Measurements from ENCODE around the gene RTL10. TPM values are rescaled to one million over a fixed set of nuclear protein-coding genes. Genes with fewer than 3 reads are reported as not detected.

Gene RTL10
- total and polyA plus RNA-seq, 2 of the 13 experiments (the other 11 are each of a cell fraction or from before 2014, with no cell fraction given) = 14.1 to 15.8 TPM

GRCh38 chr22:19891317-19892256 lies 36.9 kb upstream of the RTL10 start (continued):
- TF ChIP-seq ZNF142 (CRISPR knock-in tag; IDR thresholded peaks at IDR 0.05) = peak; percentile 34; the same call in 1 of the 2 replicates
- TF ChIP-seq ZBTB42 (CRISPR knock-in tag; IDR thresholded peaks at IDR 0.05) = 0 out of 2 replicates have a peak, but pooled peaks have one; percentile 49
- no peak for TF ChIP-seq ZSCAN30 (CRISPR knock-in tag; IDR thresholded peaks at IDR 0.05)
- TF ChIP-seq NFE2 (CRISPR knock-in tag; IDR thresholded peaks at IDR 0.05) = no peak
- TF ChIP-seq PITX1 (CRISPR knock-in tag; IDR thresholded peaks at IDR 0.05) = peak; percentile 23; the same call in 1 of the 2 replicates
- peak; percentile 55; the same call in 1 of the 2 replicates for TF ChIP-seq GABPB1 (CRISPR knock-in tag; IDR thresholded peaks at IDR 0.05)
- TF ChIP-seq RCOR2 (CRISPR knock-in tag; IDR thresholded peaks at IDR 0.05) = no peak
- TF ChIP-seq RBM22 (optimal IDR thresholded peaks at IDR 0.05; ENCODE audit: low read length) = peak; percentile 46
- TF ChIP-seq, protein P1, sequence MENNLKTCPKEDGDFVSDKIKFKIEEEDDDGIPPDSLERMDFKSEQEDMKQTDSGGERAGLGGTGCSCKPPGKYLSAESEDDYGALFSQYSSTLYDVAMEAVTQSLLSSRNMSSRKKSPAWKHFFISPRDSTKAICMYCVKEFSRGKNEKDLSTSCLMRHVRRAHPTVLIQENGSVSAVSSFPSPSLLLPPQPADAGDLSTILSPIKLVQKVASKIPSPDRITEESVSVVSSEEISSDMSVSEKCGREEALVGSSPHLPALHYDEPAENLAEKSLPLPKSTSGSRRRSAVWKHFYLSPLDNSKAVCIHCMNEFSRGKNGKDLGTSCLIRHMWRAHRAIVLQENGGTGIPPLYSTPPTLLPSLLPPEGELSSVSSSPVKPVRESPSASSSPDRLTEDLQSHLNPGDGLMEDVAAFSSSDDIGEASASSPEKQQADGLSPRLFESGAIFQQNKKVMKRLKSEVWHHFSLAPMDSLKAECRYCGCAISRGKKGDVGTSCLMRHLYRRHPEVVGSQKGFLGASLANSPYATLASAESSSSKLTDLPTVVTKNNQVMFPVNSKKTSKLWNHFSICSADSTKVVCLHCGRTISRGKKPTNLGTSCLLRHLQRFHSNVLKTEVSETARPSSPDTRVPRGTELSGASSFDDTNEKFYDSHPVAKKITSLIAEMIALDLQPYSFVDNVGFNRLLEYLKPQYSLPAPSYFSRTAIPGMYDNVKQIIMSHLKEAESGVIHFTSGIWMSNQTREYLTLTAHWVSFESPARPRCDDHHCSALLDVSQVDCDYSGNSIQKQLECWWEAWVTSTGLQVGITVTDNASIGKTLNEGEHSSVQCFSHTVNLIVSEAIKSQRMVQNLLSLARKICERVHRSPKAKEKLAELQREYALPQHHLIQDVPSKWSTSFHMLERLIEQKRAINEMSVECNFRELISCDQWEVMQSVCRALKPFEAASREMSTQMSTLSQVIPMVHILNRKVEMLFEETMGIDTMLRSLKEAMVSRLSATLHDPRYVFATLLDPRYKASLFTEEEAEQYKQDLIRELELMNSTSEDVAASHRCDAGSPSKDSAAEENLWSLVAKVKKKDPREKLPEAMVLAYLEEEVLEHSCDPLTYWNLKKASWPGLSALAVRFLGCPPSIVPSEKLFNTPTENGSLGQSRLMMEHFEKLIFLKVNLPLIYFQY (CRISPR knock-in tag; IDR thresholded peaks at IDR 0.05; ENCODE audit: borderline replicate concordance) = no peak
- no peak for TF ChIP-seq RORA (CRISPR knock-in tag; IDR thresholded peaks at IDR 0.05)
- TF ChIP-seq TMF1 (CRISPR knock-in tag; IDR thresholded peaks at IDR 0.05; ENCODE audit: low read depth) = no peak; the same call in 1 of the 2 replicates
- no peak for TF ChIP-seq STAT6 (CRISPR knock-in tag; IDR thresholded peaks at IDR 0.05; ENCODE audit: borderline replicate concordance)
- TF ChIP-seq, protein P2, sequence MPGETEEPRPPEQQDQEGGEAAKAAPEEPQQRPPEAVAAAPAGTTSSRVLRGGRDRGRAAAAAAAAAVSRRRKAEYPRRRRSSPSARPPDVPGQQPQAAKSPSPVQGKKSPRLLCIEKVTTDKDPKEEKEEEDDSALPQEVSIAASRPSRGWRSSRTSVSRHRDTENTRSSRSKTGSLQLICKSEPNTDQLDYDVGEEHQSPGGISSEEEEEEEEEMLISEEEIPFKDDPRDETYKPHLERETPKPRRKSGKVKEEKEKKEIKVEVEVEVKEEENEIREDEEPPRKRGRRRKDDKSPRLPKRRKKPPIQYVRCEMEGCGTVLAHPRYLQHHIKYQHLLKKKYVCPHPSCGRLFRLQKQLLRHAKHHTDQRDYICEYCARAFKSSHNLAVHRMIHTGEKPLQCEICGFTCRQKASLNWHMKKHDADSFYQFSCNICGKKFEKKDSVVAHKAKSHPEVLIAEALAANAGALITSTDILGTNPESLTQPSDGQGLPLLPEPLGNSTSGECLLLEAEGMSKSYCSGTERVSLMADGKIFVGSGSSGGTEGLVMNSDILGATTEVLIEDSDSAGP (CRISPR knock-in tag; IDR thresholded peaks at IDR 0.05; ENCODE audit: borderline replicate concordance) = peak; percentile 71; the same call in 1 of the 2 replicates

All from HepG2 (cell line).